ENCODE results near the gene ZNF567.

ZNF567 gene

GRCh38 chr19:36750066-36750691, 62.8 kb downstream of the ZNF567 start:
- no peak for DNase-seq (ENCODE audit: low spot score)

Data from germinal center (tissue), 1 donor.